H1 (cell line): Measurements from ENCODE around the gene SGMS2. TPM values are rescaled to one million over a fixed set of nuclear protein-coding genes. Genes with fewer than 3 reads are reported as not detected.

Experiments used
- CTCF ChIA-PET: fragments of 300-600 bp; sonication (Branson Sonifier 250); formaldehyde crosslinking; loops from one replicate; lab custom pipeline; 2021; ENCODE audit not compliant: partially characterized antibody; lab: Charles Lee
- POLR2A ChIA-PET: fragments of 300-600 bp; sonication (Branson Sonifier 250); formaldehyde crosslinking; loops from one replicate; lab custom pipeline; 2021; ENCODE audit warnings: inconsistent platforms; ENCODE audit not compliant: partially characterized antibody; lab: Charles Lee
- DNase-seq, 2 experiments: peaks; one replicate each; pipeline versions ENCODE4 v3.0.0 to v3.0.0-alpha.2; 2010 to 2022; ENCODE audit warnings: low spot score in 2 of 2, low read depth in 1 of 2, mixed read lengths in 1 of 2
- FAIRE-seq: peaks from 2 replicates; lab custom pipeline; 2011; peaks lifted over from hg19 to GRCh38; lab: Jason Lieb, UNC
- H2AFZ ChIP-seq: 2 replicates; pipeline ENCODE4 v1.8.1; 2012; ENCODE audit warnings: low read length, inconsistent platforms
- H2AK5ac ChIP-seq: 2 replicates; pipeline ENCODE4 v1.6.1; 2013; ENCODE audit warnings: low read depth, low read length
- H2BK120ac ChIP-seq: replicated peaks from 2 replicates; pipeline ENCODE3; 2013; ENCODE audit warnings: low read depth, low read length, inconsistent platforms
- H2BK12ac ChIP-seq: 2 replicates; pipeline ENCODE4 v1.6.1; 2013; ENCODE audit warnings: low read depth, low read length
- H2BK15ac ChIP-seq: 2 replicates; pipeline ENCODE4 v1.6.1; 2013; ENCODE audit warnings: low read length
- H2BK20ac ChIP-seq: 2 replicates; pipeline ENCODE4 v1.6.1; 2013; ENCODE audit warnings: low read length
- H2BK5ac ChIP-seq: 2 replicates; pipeline ENCODE4 v1.6.1; 2013; ENCODE audit warnings: low read depth, low read length
- H3K14ac ChIP-seq: 2 replicates; pipeline ENCODE4 v1.6.1; 2013; ENCODE audit warnings: inconsistent platforms; ENCODE audit not compliant: insufficient read length
- H3K18ac ChIP-seq: 2 replicates; pipeline ENCODE4 v1.6.1; 2013; ENCODE audit warnings: low read length; ENCODE audit errors: extremely low read depth
- H3K23ac ChIP-seq: 2 replicates; pipeline ENCODE4 v1.6.1; 2013; ENCODE audit warnings: inconsistent platforms; ENCODE audit not compliant: insufficient read length
- H3K23me2 ChIP-seq: 2 replicates; pipeline ENCODE4 v1.6.1; 2013; ENCODE audit warnings: low read depth, low read length
- H3K27ac ChIP-seq: 2 replicates; pipeline ENCODE4 v1.6.1; 2011; ENCODE audit warnings: low read depth, low read length, inconsistent platforms
- H3K27me3 ChIP-seq, 4 experiments: replicated peaks in 1 of 4; 1 replicate in 1 of 4; 2 replicates in 3 of 4; pipeline versions ENCODE4 v1.6.1 to v1.8.1; 2011 to 2013; ENCODE audit warnings: low read length in 3 of 4, mild to moderate bottlenecking in 3 of 4, inconsistent platforms in 2 of 4, mixed read lengths in 2 of 4, moderate library complexity in 1 of 4; ENCODE audit not compliant: control insufficient read depth in 3 of 4, insufficient read depth in 3 of 4; ENCODE audit errors: extremely low read depth in 1 of 4
- H3K36me3 ChIP-seq, 4 experiments: 2 replicates each; pipeline versions ENCODE4 v1.6.1 to v1.8.1; 2011 to 2013; ENCODE audit warnings: mild to moderate bottlenecking in 4 of 4, low read length in 3 of 4, moderate library complexity in 2 of 4, control low read depth in 1 of 4, inconsistent platforms in 1 of 4; ENCODE audit not compliant: insufficient read depth in 4 of 4, control insufficient read depth in 2 of 4
- H3K4ac ChIP-seq: replicated peaks from 2 replicates; pipeline ENCODE3; 2013; ENCODE audit warnings: low read length, low read depth, mixed read lengths, inconsistent platforms; ENCODE audit not compliant: insufficient read length
- H3K4me1 ChIP-seq, 4 experiments: replicated peaks in 1 of 4; 1 replicate in 1 of 4; 2 replicates in 3 of 4; pipeline versions ENCODE4 v1.6.1 to v1.8.1; 2011 to 2013; ENCODE audit warnings: low read length in 3 of 4, inconsistent platforms in 2 of 4, mixed read lengths in 1 of 4; ENCODE audit not compliant: insufficient read depth in 4 of 4, control insufficient read depth in 3 of 4
- H3K4me2 ChIP-seq, 2 experiments: 2 replicates each; pipeline versions ENCODE4 v1.6.1 to v1.8.1; 2011 to 2013; ENCODE audit warnings: low read depth in 2 of 2, low read length in 2 of 2, control low read depth in 1 of 2, inconsistent platforms in 1 of 2, mild to moderate bottlenecking in 1 of 2; ENCODE audit not compliant: insufficient read depth in 1 of 2
- H3K4me3 ChIP-seq, 4 experiments: fragments of 200-600, 300-600 bp in 1 of 4; sonication (generic), shearing (Covaris generic), sonication (Bioruptor Twin) in 1 of 4; 2 replicates each; pipeline versions ENCODE4 v1.5.1 to v1.8.1; 2011 to 2016; ENCODE audit warnings: low read length in 4 of 4, low read depth in 3 of 4, control low read depth in 2 of 4, inconsistent platforms in 2 of 4, mild to moderate bottlenecking in 2 of 4, mixed read lengths in 1 of 4, moderate library complexity in 1 of 4; ENCODE audit not compliant: insufficient read depth in 2 of 4; ENCODE audit errors: extremely low read depth in 1 of 4
- H3K56ac ChIP-seq: replicated peaks from 2 replicates; pipeline ENCODE3; 2013; ENCODE audit warnings: low read depth, mild to moderate bottlenecking, mixed read lengths, low read length, inconsistent platforms; ENCODE audit not compliant: insufficient read length
- H3K79me1 ChIP-seq: 2 replicates; pipeline ENCODE4 v1.6.1; 2013; ENCODE audit warnings: low read depth, low read length, control low read depth
- H3K79me2 ChIP-seq, 2 experiments: 2 replicates each; pipeline versions ENCODE4 v1.6.1 to v1.8.1; 2012 to 2013; ENCODE audit warnings: low read length in 2 of 2, mild to moderate bottlenecking in 2 of 2, inconsistent platforms in 1 of 2; ENCODE audit not compliant: insufficient read depth in 2 of 2, control insufficient read depth in 1 of 2
- H3K9ac ChIP-seq, 4 experiments: replicated peaks in 1 of 4; 1 replicate in 1 of 4; 2 replicates in 3 of 4; pipeline versions ENCODE4 v1.6.1 to v1.8.1; 2011 to 2013; ENCODE audit warnings: low read depth in 3 of 4, low read length in 3 of 4, control low read depth in 2 of 4, mild to moderate bottlenecking in 2 of 4, moderate library complexity in 2 of 4, inconsistent platforms in 1 of 4; ENCODE audit errors: extremely low read depth in 1 of 4
- H3K9me3 ChIP-seq, 2 experiments: 2 replicates each; pipeline versions ENCODE4 v1.6.1 to v1.8.1; 2012 to 2013; ENCODE audit warnings: mild to moderate bottlenecking in 2 of 2, moderate library complexity in 2 of 2, control low read depth in 1 of 2, inconsistent platforms in 1 of 2, low read depth in 1 of 2, low read length in 1 of 2, mixed read lengths in 1 of 2; ENCODE audit not compliant: insufficient read depth in 2 of 2
- H4K20me1 ChIP-seq, 2 experiments: replicated peaks in 1 of 2; 2 replicates each; pipeline versions ENCODE3 to v1.8.1; 2011 to 2013; ENCODE audit warnings: inconsistent platforms in 2 of 2, low read length in 2 of 2, mild to moderate bottlenecking in 1 of 2; ENCODE audit not compliant: insufficient read depth in 2 of 2, control insufficient read depth in 1 of 2
- H4K5ac ChIP-seq: 2 replicates; pipeline ENCODE4 v1.6.1; 2013; ENCODE audit warnings: low read length, low read depth, mixed read lengths, inconsistent platforms; ENCODE audit not compliant: insufficient read length
- H4K8ac ChIP-seq: 2 replicates; pipeline ENCODE4 v1.8.0; 2013; ENCODE audit warnings: mild to moderate bottlenecking, moderate library complexity, low read length, inconsistent platforms; ENCODE audit not compliant: insufficient read depth; ENCODE audit errors: extremely low read depth
- H4K91ac ChIP-seq: replicated peaks from 2 replicates; pipeline ENCODE3; 2013; ENCODE audit warnings: low read length, mixed read lengths, inconsistent platforms; ENCODE audit not compliant: insufficient read length
- BCL11A ChIP-seq, 2 experiments: IDR thresholded peaks; one replicate each; pipeline ENCODE4 v1.6.1; 2011; ENCODE audit warnings: low read depth in 2 of 2, low read length in 2 of 2, mild to moderate bottlenecking in 2 of 2
- CHD2 ChIP-seq: IDR thresholded peaks from 2 replicates; pipeline ENCODE4 v1.6.1; 2012; ENCODE audit warnings: low read length, improper control_type of control experiment
- FOSL1 ChIP-seq: IDR thresholded peaks from 2 replicates; pipeline ENCODE4 v1.6.1; 2011; ENCODE audit warnings: mild to moderate bottlenecking, low read depth, low read length, moderate library complexity; ENCODE audit not compliant: insufficient read depth
- HDAC2 ChIP-seq, 2 experiments: fragments of 300-600 bp in 1 of 2; sonication (generic) in 1 of 2; IDR thresholded peaks; 2 replicates each; pipeline ENCODE4 v1.6.1; 2011 to 2012; ENCODE audit warnings: low read depth in 2 of 2, low read length in 2 of 2, mild to moderate bottlenecking in 2 of 2, moderate library complexity in 2 of 2, borderline replicate concordance in 1 of 2, inconsistent platforms in 1 of 2
- KDM1A ChIP-seq: fragments of 200-600, 300-600 bp; sonication (generic); IDR thresholded peaks from 2 replicates; pipeline ENCODE4 v1.7.1; 2016; ENCODE audit warnings: mild to moderate bottlenecking, low read length, borderline replicate concordance
- POLR2A ChIP-seq, 2 experiments: IDR thresholded peaks; 1 replicate in 1 of 2; 2 replicates in 1 of 2; pipeline ENCODE4 v1.6.1; 2011; ENCODE audit warnings: low read depth in 2 of 2, low read length in 2 of 2, mild to moderate bottlenecking in 2 of 2; ENCODE audit errors: control extremely low read depth in 1 of 2
- RAD21 ChIP-seq, 2 experiments: IDR thresholded peaks in 1 of 2; conservative IDR thresholded peaks in 1 of 2; 2 replicates each; pipeline ENCODE4 v1.6.1; 2011; ENCODE audit warnings: low read depth in 2 of 2, low read length in 2 of 2, improper control_type of control experiment in 1 of 2, inconsistent platforms in 1 of 2, mild to moderate bottlenecking in 1 of 2, moderate library complexity in 1 of 2
- RNF2 ChIP-seq: fragments of 200-900, 300-1000 bp; sonication (generic); IDR thresholded peaks from 2 replicates; pipeline ENCODE4 v1.7.1; 2016; ENCODE audit warnings: borderline replicate concordance, low read depth, mild to moderate bottlenecking, antibody characterized with exemption, low read length; ENCODE audit not compliant: poor library complexity, severe bottlenecking; ENCODE audit errors: missing control alignments
- RXRA ChIP-seq: IDR thresholded peaks from 2 replicates; pipeline ENCODE4 v1.6.1; 2011; ENCODE audit warnings: low read depth, mild to moderate bottlenecking, low read length, moderate library complexity; ENCODE audit not compliant: insufficient read depth
- WGBS, 2 experiments: shearing (Covaris generic) in 1 of 2; methylation state at CpG; one replicate each; pipeline versions ENCODE4 v1.1.6 to v1.1.7; 2013 to 2015; ENCODE audit warnings: low lambda C conversion rate in 2 of 2, mixed read lengths in 2 of 2, inconsistent platforms in 1 of 2, low coverage in 1 of 2, missing lambda C conversion rate in 1 of 2; ENCODE audit not compliant: insufficient replicate concordance in 2 of 2, insufficient coverage in 1 of 2, insufficient read length in 1 of 2; ENCODE audit errors: extremely low coverage in 1 of 2, missing lambda C conversion rate in 1 of 2; 5-methylcytosine and 5-hydroxymethylcytosine counted together
- polyA plus RNA-seq, 7 experiments: library from polyadenylated mRNA; depleted of rRNA in 3 of 7; stranded (reverse) in 5 of 7; unstranded in 2 of 7; fragments of >200 nt in 5 of 7; fragments of 200-250 nt in 2 of 7; gene quantifications; 1 replicate in 5 of 7; 2 replicates in 1 of 7; 4 replicates in 1 of 7; pipeline versions ENCODE4 v1.2.1 to v1.2.3, GENCODE V29; 2011 to 2013; ENCODE audit warnings: missing spikeins in 2 of 7, mixed read lengths in 2 of 7
- total RNA-seq: library from RNA; stranded (reverse); fragmentation: NEBNext Ultra II Directional; extraction: Animal tissue kit (Norgen Biotek cat#: 25700); gene quantifications from 2 replicates; pipeline ENCODE4 v1.2.1, GENCODE V29; 2021
- TF ChIP-seq, protein P1 (sequence below): IDR thresholded peaks from 2 replicates; pipeline ENCODE4 v1.6.1; 2012; ENCODE audit warnings: inconsistent platforms
- TF ChIP-seq, protein P2 (sequence below): IDR thresholded peaks from 2 replicates; pipeline ENCODE4 v1.6.1; 2012; ENCODE audit warnings: low read length, inconsistent platforms

Gene SGMS2
- total and polyA plus RNA-seq, 2 of the 8 experiments (the other 6 are each of a cell fraction or from before 2014, with no cell fraction given): 0.04 to 1.3 TPM

DNA sequence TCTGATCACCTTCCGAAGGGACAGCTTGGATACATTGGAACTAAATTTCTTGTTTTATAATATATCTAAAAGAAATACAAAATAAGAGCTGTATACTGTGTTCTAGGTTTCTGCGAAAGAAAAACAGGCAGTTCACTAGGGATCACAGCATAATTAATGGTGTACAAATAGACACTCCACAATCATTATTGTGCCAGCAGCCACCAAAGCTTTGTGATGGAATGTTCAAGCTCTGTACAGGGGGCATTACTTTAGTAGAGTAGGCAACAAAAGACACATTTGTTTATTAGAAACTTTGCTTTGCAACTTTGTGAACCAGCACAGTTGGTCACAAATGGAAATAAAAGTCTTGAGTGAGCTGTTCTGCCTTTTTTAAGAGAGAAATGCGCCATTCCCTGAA is 49.3 kb downstream of the SGMS2 start:
- H2BK5ac ChIP-seq: no peak overlapping the region
- no peak overlapping the region for H3K4ac ChIP-seq
- FAIRE-seq (no peak), DNase-seq (no peak)
- no peak overlapping the region for H2AK5ac ChIP-seq
- H4K8ac ChIP-seq: no peak overlapping the region
- no peak overlapping the region for H3K23ac ChIP-seq
- WGBS, 2 experiments: 95% methylated on average over 3 of the region's 3 CpGs; no CpG with 5 or more reads in 1 of the 2 experiments
- no peaks in the 10 kb centered on the region for H3K27me3 ChIP-seq
- H3K18ac ChIP-seq: no peak overlapping the region
- H3K4me3 ChIP-seq: no peak overlapping the region
- H3K9ac ChIP-seq: no peak overlapping the region
- no peak overlapping the region for H3K27ac ChIP-seq
- H2BK15ac ChIP-seq: no peak overlapping the region
- no peak overlapping the region for H2BK120ac ChIP-seq
- POLR2A ChIA-PET: no interaction called here
- H3K56ac ChIP-seq: no peak overlapping the region
- no peaks in the 10 kb centered on the region for H3K23me2 ChIP-seq
- H4K20me1 ChIP-seq: no peaks in the 10 kb centered on the region
- no peaks in the 10 kb centered on the region for H3K9me3 ChIP-seq
- no peak overlapping the region for H2BK20ac ChIP-seq
- H2AFZ ChIP-seq: no peak overlapping the region
- no peak overlapping the region for H3K4me2 ChIP-seq
- no peaks in the 10 kb centered on the region for H3K4me1 ChIP-seq
- no peak overlapping the region for H4K91ac ChIP-seq
- H3K36me3 ChIP-seq: 0 out of 8 replicates have a peak, but pooled peaks cover 0 to 2% (median 0%) of the 10 kb centered on the region in 4 experiments
- no peaks in the 10 kb centered on the region for H3K79me1 ChIP-seq
- H3K79me2 ChIP-seq: no peaks in the 10 kb centered on the region
- H4K5ac ChIP-seq: no peak overlapping the region
- H2BK12ac ChIP-seq: no peak overlapping the region
- H3K14ac ChIP-seq: no peak overlapping the region
- CTCF ChIA-PET: interaction anchor here (0.9 kb wide), 1 partner anchor 13 kb away, joined by 3 read pairs; no protein-coding TSS in a partner anchor
- TF ChIP-seq KDM1A: no peak
- no peak for TF ChIP-seq POLR2A (IDR thresholded peaks at IDR 0.05; ENCODE audit: control extremely low read depth in 1 of 2, low read depth in 2 of 2, low read length in 2 of 2)
- TF ChIP-seq, protein P1, sequence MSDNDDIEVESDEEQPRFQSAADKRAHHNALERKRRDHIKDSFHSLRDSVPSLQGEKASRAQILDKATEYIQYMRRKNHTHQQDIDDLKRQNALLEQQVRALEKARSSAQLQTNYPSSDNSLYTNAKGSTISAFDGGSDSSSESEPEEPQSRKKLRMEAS: no peak
- TF ChIP-seq RAD21 (IDR thresholded peaks at IDR 0.05 in 1 of 2, conservative IDR thresholded peaks at IDR 0.05 in 1 of 2; ENCODE audit: low read depth in 2 of 2, low read length in 2 of 2): no peak
- TF ChIP-seq, protein P2, sequence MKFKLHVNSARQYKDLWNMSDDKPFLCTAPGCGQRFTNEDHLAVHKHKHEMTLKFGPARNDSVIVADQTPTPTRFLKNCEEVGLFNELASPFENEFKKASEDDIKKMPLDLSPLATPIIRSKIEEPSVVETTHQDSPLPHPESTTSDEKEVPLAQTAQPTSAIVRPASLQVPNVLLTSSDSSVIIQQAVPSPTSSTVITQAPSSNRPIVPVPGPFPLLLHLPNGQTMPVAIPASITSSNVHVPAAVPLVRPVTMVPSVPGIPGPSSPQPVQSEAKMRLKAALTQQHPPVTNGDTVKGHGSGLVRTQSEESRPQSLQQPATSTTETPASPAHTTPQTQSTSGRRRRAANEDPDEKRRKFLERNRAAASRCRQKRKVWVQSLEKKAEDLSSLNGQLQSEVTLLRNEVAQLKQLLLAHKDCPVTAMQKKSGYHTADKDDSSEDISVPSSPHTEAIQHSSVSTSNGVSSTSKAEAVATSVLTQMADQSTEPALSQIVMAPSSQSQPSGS: no peak
- no peak for TF ChIP-seq HDAC2 (IDR thresholded peaks at IDR 0.05; ENCODE audit: borderline replicate concordance in 1 of 2, low read depth in 2 of 2, low read length in 2 of 2)
- TF ChIP-seq RXRA: no peak
- no peak for TF ChIP-seq CHD2
- TF ChIP-seq FOSL1: no peak
- no peak for TF ChIP-seq RNF2
- no peak for TF ChIP-seq BCL11A (IDR thresholded peaks at IDR 0.05; ENCODE audit: low read depth in 2 of 2, low read length in 2 of 2)
